ENCODE data around the gene GRAMD1A.

Gene GRAMD1A

GRCh38 chr19:35060160-35060855 lies 60.2 kb downstream of the GRAMD1A start:
- H3K4me1 ChIP-seq = no peaks in the 10 kb centered on the region
- H3K36me3 ChIP-seq = no peaks in the 10 kb centered on the region
- DNase-seq = no peak
- H3K27me3 ChIP-seq = peaks cover 6% of the 10 kb centered on the region
- TF ChIP-seq, protein P1, sequence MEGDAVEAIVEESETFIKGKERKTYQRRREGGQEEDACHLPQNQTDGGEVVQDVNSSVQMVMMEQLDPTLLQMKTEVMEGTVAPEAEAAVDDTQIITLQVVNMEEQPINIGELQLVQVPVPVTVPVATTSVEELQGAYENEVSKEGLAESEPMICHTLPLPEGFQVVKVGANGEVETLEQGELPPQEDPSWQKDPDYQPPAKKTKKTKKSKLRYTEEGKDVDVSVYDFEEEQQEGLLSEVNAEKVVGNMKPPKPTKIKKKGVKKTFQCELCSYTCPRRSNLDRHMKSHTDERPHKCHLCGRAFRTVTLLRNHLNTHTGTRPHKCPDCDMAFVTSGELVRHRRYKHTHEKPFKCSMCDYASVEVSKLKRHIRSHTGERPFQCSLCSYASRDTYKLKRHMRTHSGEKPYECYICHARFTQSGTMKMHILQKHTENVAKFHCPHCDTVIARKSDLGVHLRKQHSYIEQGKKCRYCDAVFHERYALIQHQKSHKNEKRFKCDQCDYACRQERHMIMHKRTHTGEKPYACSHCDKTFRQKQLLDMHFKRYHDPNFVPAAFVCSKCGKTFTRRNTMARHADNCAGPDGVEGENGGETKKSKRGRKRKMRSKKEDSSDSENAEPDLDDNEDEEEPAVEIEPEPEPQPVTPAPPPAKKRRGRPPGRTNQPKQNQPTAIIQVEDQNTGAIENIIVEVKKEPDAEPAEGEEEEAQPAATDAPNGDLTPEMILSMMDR (IDR thresholded peaks at IDR 0.05; ENCODE audit: low read depth, low read length) = no peak
- H3K9me3 ChIP-seq = no peaks in the 10 kb centered on the region; the same call in 1 of the 2 replicates
- H3K4me3 ChIP-seq (ENCODE audit: low read depth, low read length) = no peak overlapping the region

GRCh38 chr19:35061583-35062373 lies 61.7 kb downstream of the GRAMD1A start:
- H3K27me3 ChIP-seq = peaks cover 3% of the 10 kb centered on the region
- H3K9me3 ChIP-seq = no peaks in the 10 kb centered on the region; the same call in 1 of the 2 replicates
- TF ChIP-seq, protein P1 (IDR thresholded peaks at IDR 0.05; ENCODE audit: low read depth, low read length) = no peak
- DNase-seq = no peak
- H3K4me3 ChIP-seq (ENCODE audit: low read depth, low read length) = no peak overlapping the region
- H3K36me3 ChIP-seq = no peaks in the 10 kb centered on the region
- H3K4me1 ChIP-seq = no peaks in the 10 kb centered on the region

DNA sequence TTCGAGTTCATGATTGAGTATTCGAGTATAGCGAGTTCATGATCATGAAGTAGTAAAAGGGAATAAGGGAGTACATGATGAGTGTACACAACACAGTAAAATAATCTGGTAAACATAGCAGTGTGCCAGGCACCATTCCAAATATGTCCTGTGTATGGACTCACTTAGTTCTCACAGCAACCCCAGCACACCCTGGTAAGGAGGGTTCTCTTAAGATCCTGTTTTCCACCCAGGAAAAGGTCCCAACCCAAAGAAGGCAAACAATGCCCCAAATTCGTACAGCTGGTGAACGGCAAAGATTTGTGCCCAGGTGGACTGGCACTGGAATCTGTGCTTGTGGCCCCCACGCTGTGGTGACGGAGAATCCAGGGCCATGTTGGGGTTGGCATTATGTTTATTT lies 62.8 kb downstream of the GRAMD1A start:
- H3K36me3 ChIP-seq = no peaks in the 10 kb centered on the region
- TF ChIP-seq, protein P1 (IDR thresholded peaks at IDR 0.05; ENCODE audit: low read depth, low read length) = no peak
- H3K4me1 ChIP-seq = no peaks in the 10 kb centered on the region
- no peak overlapping the region for H3K4me3 ChIP-seq (ENCODE audit: low read depth, low read length)
- H3K9me3 ChIP-seq = no peaks in the 10 kb centered on the region
- H3K27me3 ChIP-seq = no peaks in the 10 kb centered on the region; the same call in 1 of the 2 replicates
- DNase-seq = no peak

GRCh38 chr19:35063940-35064818 lies 64.1 kb downstream of the GRAMD1A start:
- Histone ChIP-seq H3K27me3 (no peaks in the 10 kb centered on the region; the same call in 1 of the 2 replicates), H3K4me3 (ENCODE audit: low read depth, low read length) (no peak overlapping the region), H3K4me1 (no peaks in the 10 kb centered on the region), H3K9me3 (no peaks in the 10 kb centered on the region), H3K36me3 (no peaks in the 10 kb centered on the region)
- TF ChIP-seq, protein P1 (IDR thresholded peaks at IDR 0.05; ENCODE audit: low read depth, low read length) = no peak
- DNase-seq = no peak

- no peak overlapping the region for H3K4me3 ChIP-seq (ENCODE audit: low read depth, low read length)
- H3K4me1 ChIP-seq = no peaks in the 10 kb centered on the region
- no peak for DNase-seq
- TF ChIP-seq, protein P1 (IDR thresholded peaks at IDR 0.05; ENCODE audit: low read depth, low read length) = no peak
- no peaks in the 10 kb centered on the region for H3K36me3 ChIP-seq
- no peaks in the 10 kb centered on the region; the same call in none of the 2 replicates for H3K9me3 ChIP-seq
- no peaks in the 10 kb centered on the region for H3K27me3 ChIP-seq
Observed at GRCh38 chr19:35065574-35065973, 65.5 kb downstream of the GRAMD1A start.

All from BE2C (cell line).